GM18505 (cell line): ENCODE data around the gene KNL1.
A peak's percentile ranks its signal among the peaks of the same experiment; 100 is the strongest.
"Not testable (repeated sequence)": the region's sequence is repeated elsewhere in the genome, so short reads cannot be mapped to it uniquely, and the experiment has no call there.

Source experiments
- ATAC-seq: cut with Tn5 transposase; IDR thresholded peaks from one replicate; pipeline ENCODE4 v1.9.1; 2021; ENCODE audit not compliant: unreplicated experiment
- POLR2A ChIP-seq: IDR thresholded peaks from 4 replicates; pipeline ENCODE4 v1.6.1; 2011; ENCODE audit warnings: borderline replicate concordance; ENCODE audit not compliant: insufficient read depth, insufficient read length; ENCODE audit errors: extremely low read depth

Gene KNL1

DNA sequence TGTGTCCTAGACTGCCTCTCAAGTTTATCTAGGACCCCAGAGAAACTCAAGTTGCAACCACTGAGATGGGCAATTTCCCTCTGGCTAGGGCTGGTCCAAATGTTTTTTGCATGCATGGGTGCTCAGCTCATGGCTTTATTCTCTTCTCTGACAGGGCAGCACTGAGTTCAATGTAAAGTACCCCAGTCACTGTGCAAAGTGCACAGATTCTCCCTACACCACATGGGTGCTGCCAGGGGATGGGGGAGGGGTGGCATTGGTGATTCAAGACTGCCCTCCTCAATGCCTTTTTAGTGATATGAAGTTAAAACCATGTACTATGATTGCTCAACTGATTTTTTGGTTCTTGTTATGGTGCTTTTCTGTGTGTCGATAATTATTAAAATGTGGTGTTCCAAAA, 86.1 kb downstream of the KNL1 start:
- ATAC-seq, result no peak
- no peak for TF ChIP-seq POLR2A

DNA sequence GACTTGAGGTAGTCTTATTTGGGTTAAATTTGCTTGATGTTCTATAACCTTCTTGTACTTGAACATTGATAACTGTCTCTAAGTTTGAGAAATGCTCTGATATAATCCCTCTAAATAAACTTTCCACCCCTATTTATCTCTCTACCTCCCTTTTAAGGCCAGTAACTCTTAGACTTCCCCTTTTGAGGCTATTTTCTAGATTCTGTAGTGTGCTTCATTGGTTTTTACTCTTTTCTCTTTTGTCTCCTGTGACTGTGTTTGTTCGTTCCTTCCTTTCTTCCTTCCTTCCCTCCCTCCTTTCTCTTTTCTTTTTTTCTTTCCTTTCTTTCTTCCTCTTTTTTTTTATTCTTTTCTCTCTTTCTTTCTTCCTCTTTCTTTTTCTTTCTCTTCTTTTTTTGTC, 86.9 kb downstream of the KNL1 start:
- ATAC-seq, result not testable (repeated sequence)

DNA sequence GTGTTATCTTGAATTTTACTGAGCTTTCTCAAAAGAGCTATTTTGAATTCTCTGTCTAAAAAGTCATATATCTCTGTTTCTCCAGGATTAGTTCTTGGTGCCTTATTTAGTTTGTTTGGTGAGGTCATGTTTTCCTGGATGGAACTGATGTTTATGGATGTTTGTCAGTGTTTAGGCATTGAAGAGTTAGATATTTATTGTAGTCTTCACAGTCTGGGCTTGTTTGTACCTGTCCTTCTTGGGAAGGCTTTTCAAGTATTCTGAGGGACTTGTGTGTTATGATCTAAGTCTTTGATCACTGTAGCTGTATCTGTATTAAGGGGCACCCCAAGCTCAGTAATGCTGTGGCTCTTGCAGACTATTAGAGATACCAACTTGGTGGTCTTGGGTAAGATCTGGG, 90.3 kb downstream of the KNL1 start:
- ATAC-seq, result no peak
- TF ChIP-seq POLR2A, result no peak

DNA sequence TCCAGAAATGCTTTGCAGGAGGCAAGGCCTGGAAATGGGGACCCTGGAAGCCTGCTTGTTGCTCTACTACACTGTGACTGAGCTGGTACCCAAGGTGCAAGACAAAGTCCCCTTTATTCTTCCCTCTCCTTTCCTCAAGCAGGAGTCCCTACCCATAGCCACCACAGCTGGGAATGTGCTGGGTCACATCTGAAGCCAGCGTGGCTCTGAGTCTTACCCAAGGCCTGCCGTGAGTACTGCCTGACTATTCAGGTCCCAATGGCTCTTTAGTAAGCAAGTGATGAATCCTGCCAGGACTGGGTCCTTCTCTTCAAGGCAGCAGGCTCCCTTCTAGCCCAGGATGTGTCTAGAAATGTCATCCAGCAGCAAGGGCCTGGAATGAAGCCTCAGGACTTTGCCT, 91.3 kb downstream of the KNL1 start:
- no peak for ATAC-seq
- no peak for TF ChIP-seq POLR2A

DNA sequence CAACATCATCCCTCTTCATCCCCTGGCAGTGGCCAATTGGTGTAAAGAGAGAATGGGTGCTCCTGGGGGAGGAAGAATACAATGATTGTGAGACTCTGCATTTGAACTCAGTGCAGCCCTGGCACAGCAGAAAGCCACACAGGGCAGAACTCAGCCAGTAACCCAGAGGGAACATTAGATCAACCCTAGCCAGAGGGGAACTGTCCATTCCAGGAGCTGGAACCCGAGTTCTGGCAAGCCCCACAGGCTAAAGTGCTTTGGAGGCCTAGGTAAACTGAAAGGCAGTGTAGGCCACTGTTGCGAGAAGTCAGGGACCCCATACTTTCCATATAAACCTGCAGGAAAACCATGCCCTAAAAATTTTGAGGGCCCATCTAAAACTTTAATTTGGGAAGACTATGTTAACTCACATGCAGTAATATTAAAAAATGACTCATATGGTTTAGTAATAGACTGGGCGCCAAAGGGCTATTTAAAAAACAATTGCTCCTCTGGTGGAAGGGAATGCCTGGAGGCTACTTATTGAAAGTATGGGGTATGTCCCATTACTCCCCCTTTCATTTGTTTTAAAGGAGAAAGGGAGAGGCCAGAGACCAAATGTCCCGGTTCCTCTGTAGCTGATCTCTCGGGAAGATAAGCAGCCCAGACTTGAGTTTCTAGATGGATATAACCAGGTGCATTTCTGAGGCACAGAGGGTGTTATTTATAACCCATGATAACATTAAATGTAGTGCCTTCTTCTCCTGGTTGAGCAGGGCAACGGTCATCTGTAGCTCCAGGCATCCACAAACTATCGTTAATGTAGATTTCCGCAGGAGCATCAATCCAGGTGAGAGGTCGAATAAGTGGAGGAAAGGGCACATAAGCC, 95.1 kb downstream of the KNL1 start:
- no peak for TF ChIP-seq POLR2A
- no peak for ATAC-seq

DNA sequence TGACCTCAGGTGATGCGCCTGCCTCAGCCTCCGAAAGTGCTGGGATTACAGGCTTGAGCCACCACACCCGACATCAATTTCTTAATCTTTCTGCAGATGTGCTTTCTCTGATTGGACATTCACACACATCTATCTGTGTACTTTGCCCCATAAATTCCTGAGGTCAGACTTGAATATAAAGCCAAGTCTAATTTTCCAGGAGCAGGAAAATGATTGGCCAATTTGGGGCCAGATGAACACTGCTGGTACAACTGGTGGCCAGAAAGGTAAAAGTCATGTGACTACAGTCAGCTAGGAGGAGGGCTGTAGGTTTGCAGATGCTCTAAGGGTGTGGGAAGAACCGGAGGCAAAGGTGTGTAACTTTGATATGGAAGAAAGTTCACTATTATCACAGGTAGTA, 97.7 kb downstream of the KNL1 start:
- no peak for ATAC-seq
- TF ChIP-seq POLR2A, result no peak

DNA sequence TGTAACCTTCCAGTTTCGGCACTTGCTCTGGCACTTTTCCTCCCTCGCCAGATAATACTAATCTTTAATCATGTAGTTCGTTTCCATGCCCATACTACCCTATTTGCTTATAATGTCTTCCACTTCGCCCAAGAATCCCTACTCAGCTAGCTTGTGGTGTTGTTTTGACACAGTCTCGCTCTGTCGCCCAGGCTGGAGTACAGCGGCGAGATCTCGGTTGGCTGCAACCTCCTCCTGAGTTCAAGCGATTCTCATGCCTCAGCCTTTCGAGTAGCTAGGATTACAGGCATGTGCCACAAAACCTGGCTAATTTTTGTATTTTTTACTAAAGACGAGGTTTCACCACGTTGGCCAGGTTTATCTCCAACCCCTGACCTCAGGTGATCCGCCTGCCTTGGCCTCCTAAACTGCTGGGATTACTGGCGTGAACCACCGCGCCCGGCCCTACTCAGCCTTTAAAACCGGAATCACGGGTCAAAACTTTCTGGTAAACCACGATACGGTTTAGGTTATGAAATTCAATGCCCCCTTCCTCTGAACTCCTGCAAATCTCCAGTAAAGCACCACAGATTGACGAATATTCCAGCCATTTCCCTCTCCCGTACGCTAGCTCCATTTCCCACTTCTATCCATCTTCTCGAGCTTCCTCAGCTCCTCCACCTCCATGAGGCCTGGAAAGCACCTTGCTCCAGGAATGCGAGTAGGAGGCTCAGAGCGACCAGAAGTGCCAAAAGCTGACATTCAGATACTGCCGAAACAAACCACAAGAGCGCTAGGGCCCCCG, 100.0 kb downstream of the KNL1 start:
- TF ChIP-seq POLR2A, result peak; percentile 12
- no peak for ATAC-seq

DNA sequence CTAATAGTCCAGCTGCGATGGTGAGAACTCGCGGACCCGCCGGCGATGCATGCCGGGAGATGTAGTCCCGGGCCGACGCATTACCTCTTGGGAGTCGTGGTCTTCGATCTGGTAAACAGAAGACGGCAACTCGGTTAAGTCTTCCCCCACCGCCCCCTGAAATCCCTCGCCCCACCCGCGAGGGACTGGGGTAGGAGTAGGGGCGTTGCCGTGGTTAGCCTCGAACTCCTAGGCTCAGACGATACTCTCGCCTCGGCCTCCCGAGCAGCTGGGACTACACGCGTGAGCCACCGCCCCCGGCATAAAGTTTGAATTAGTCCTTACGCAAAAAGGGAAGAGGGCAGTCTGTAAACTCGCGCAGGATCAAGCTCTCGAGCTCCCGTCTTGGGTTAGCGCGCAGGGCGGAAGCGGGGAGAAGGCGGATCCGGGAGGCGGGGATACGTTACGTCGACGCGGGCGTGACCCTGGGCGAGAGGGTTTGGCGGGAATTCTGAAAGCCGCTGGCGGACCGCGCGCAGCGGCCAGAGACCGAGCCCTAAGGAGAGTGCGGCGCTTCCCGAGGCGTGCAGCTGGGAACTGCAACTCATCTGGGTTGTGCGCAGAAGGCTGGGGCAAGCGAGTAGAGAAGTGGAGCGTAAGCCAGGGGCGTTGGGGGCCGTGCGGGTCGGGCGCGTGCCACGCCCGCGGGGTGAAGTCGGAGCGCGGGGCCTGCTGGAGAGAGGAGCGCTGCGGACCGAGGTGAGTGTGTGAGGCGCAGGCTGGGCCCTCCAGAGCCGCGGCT, 100.8 kb downstream of the KNL1 start, which contains the start of gene RAD51:
Gene RAD51 (plus strand): TSS at position 487 of the 781 bp plus-strand sequence. CDS start 3,585 bp downstream, outside the sequence.
- peak; percentile 84 for ATAC-seq
- TF ChIP-seq POLR2A, result peak; percentile 80

DNA sequence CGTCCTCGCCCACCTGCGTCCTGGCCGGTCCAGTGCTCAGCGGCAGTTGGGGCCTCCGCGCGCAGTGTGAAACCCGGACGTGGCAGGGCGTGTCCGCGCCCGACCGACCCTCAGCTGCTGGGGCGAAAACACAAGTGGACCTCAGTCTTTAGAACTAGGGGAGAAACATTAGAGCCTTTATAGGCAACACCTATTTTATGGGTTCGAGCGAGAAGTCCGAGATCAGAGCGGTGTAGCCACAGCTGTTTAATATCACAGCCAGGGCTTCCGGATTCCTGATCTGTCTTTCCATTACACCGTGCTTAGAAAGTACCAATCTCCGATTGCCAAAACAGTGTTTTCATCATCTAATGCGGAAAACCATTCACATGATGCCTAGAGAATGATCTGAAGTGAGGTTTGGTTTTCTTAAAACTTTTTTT, 101.4 kb downstream of the KNL1 start:
- ATAC-seq, result no peak
- no peak for TF ChIP-seq POLR2A

DNA sequence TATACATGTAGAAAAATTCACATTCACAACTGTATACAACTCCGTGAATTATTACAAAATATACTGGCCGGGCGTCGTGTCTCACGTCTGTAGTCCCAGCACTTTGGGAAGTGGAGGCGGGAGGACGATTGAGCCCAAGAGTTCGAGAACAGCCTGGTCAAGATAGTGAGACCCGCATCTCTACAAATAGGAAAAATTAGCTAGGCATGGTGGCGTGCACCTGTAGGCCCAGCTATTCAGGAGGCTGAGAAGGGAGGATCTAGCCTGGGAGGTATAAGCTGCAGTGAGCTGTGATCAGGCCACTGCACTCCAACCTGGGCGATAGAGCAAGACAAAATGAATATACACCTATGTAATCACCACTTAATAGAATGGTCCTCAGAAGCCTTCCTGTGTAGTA, 102.2 kb downstream of the KNL1 start:
- ATAC-seq, result no peak

DNA sequence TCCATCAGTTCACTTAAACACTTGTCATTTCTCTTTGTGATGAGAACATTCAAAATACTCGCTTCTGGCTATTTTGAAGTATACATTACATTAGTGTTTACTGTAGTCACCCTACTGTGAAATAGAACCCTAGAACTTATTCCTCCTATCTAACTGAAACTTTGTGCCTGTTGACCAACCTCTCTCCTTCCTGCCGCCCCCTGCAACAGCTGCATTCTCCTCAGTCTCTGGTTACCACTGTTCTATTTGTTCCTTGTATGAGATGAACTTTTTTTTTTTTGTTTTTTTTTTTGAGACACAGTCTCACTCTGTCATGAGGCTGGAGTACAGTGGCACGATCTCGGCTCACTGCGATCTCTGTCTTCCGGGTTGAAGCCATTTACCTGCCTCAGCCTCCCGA, 103.9 kb downstream of the KNL1 start:
- TF ChIP-seq POLR2A, result no peak
- ATAC-seq, result no peak

More for the DNA sequence above, 102.2 kb downstream of the KNL1 start:
- TF ChIP-seq POLR2A, result no peak

DNA sequence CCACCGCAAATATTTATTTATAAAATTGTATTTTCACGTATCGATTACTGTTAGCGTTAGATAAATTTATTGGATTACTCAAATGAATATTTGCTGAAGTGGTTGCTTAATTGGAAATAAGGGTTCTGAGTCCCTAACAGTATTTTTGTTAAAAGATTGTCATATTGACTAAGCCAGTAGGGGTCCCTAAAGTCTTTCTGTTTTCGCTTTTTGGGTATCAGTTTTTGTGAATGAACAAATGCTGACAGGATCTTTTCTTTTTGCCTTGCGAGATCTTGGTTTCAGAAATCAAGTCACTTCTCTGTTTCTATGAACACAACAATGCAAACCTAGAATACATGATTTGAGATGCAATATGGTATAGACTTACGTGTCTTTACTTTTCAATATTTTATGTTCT, 108.0 kb downstream of the KNL1 start:
- no peak for ATAC-seq
- no peak for TF ChIP-seq POLR2A

DNA sequence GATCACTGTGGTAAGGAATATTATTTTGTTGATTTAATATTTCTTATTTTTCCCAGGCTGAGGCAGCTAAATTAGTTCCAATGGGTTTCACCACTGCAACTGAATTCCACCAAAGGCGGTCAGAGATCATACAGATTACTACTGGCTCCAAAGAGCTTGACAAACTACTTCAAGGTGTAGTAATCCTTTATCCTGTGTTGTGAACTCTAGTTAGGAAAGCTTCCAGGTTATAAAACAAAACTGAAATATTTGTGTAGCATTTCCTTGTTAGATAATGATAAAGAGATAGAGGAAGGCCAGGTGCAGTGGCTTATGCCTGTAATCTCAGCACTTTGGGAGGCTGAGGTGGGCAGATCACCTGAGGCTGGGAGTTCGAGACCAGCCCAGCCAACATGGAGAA, 112.1 kb downstream of the KNL1 start:
- no peak for ATAC-seq
- no peak for TF ChIP-seq POLR2A
